ENCODE results near the gene NUP98.
A peak's percentile ranks its signal among the peaks of the same experiment; 100 is the strongest.
"Not testable (repeated sequence)": the region's sequence is repeated elsewhere in the genome, so short reads cannot be mapped to it uniquely, and the experiment has no call there.

Gene NUP98

DNA sequence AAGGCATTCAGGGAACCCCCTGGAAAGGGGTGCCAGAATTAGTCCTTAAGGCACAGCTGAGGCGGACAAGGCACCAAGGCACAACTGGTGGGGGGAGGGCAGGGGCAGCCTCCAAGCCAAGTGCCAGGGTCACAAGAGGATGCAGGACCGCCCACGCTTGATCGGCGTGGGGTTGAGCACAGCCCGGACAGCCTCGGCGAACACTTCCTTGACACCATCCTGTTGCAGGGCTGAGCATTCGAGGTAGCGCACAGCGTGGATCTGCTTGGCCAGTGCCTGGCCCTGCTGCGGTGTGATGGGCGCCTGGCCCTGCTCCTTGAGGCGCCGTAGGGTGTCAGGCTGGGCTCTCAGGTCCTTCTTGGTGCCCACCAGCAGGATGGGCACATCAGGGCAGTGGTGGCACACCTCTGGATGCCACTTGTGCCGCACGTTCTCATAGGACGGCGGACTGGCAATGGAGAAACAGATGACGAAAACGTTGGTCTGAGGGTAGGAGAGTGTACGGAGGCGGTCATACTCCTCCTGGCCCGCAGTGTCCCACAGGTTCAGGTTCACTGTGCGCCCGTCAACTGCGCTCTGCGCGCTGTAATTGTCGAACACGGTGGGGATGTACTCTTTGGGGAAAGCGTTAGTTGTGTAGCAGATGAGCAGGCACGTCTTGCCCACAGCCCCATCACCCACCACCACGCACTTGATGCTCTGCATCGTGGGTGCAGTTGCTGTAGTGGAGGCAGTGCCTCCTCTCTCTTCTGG lies 30.3 kb upstream of the NUP98 start:
- no peak for DNase-seq (ENCODE audit: extremely low read depth in 1 of 2, low read depth in 1 of 2)

- DNase-seq (ENCODE audit: extremely low read depth in 1 of 2, low read depth in 1 of 2) = no peak
Measured at GRCh38 chr11:3826721-3827120, 29.4 kb upstream of the NUP98 start.

DNA sequence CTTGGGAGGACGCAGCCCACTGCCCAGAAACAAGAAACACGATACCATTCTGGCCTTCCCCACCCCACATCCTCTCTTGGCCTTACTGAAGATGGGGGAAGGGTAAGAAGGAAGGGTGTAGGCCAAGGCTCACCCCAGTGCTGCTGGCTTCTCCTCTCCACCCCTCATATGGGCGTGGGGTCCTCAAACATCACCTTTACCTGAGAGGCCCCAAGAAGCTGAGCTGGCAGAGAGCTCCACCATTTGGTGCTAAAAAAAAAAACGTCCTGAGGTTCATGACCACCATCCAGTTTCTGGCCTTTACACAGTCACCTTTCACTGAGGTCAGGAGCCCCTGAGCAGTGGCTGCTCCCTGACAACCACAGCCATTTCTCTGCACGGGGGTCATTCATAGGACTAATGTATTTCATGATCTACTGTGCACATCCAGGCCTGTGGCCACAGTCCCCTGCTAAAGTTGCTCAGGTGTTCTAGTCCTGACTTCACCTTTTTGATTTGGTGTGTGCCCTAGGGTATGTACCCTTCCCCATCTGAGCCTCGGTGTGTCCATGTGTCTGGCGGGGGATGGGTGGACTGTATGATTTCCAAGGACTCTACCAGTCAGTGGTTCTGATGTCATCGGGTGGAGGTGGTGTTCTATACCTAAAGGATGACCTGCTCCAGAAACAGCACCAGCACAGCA lies 28.3 kb upstream of the NUP98 start:
- no peak for DNase-seq (ENCODE audit: extremely low read depth in 1 of 2, low read depth in 1 of 2)

DNA sequence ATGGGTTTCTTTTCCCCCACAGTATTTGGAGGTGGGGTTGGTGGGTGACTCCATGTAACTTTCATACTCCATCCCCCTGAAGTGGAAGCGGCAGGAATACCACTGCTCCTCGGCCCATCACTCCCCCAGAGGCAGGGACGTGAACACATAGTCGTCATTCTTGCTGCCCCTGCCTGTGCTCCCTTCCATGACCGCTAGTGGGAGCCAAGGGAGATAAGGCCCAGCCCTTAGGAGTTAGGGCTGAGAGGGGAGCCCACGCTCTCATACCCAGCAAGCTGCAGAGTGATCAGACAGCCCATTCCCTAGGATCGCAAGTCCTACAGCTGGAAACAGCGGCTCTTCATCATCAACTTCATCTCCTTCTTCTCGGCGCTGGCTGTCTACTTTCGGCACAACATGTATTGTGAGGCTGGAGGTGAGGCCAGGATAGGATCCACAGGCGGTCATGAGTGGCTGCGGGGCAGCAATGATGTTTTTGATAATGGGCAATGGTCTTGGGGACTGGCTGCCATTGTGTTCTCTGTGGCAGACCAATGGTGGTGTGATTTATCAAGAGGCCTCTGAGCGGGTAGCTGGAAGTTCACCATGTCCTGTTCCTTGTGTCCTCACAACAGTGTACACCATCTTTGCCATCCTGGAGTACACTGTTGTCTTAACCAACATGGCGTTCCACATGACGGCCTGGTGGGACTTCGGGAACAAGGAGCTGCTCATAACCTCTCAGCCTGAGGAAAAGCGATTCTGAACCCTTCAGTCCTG lies 27.5 kb upstream of the NUP98 start:
- peak in 1 of 2 donors; percentile 76 for DNase-seq (ENCODE audit: extremely low read depth in 1 of 2, low read depth in 1 of 2)

DNA sequence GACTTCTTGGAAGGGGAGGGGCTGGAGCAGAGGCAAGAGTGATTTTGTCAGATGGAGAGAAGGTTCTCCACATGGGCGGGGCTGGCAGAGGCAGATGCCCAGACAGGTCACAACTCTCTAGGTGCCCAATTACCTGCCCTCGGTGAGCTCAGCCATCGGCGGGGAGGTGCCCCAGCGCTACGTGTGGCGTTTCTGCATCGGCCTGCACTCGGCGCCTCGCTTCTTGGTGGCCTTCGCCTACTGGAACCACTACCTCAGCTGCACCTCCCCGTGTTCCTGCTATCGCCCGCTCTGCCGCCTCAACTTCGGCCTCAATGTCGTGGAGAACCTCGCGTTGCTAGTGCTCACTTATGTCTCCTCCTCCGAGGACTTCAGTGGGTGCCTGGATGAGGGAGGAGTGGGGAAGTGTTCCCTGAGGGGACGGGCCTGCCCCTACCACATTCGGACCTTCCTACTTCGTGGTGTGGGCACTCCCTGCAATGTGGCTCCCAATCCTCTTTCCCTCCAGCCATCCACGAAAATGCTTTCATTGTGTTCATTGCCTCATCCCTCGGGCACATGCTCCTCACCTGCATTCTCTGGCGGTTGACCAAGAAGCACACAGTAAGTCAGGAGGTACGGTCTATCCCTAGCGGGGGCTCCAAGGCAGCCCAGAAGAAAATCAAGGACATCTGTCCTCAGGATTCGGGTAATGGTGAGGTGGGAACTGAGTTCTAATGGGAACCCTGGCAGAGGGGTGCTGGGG lies 26.6 kb upstream of the NUP98 start:
- no peak for DNase-seq (ENCODE audit: extremely low read depth in 1 of 2, low read depth in 1 of 2)

DNA sequence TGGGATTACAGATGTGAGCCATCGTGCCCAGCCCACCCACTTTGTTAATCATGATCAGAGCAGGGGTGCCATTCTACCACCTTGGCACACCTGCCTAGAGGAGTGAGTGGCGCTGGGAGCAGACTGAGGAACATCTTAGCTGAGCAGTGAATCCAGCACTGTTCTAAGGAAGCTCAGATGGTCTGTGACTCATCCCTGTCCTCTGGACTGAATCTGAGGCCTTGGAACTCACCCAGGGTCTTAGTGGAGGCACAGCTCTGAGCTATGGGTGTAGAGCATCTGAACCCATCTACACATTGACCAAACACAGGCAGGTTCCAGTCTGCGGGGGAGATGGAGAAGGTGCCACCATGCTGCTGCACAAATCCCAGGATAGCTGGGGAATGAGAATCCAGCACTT lies 25.9 kb upstream of the NUP98 start:
- DNase-seq (ENCODE audit: extremely low read depth in 1 of 2, low read depth in 1 of 2) = no peak

DNA sequence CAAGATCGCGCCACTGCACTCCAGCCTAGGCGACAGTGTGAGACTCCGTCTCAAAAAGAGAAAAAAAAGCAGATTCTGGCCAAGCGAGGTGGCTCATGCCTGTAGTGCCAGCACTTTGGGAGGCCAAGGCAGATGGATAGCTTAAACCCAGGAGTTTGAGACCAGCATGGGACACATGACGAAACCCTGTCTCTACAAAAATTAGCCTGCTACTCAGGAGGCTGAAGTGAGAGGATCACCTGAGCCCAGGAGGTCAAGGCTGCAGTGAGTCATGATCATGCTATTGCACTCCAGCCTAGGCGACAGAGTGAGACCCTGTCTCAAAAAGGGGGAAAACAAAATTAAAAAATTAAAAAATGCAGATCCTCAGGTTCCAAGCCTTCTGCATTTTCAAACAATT lies 25.0 kb upstream of the NUP98 start:
- no peak for DNase-seq (ENCODE audit: extremely low read depth in 1 of 2, low read depth in 1 of 2)

DNA sequence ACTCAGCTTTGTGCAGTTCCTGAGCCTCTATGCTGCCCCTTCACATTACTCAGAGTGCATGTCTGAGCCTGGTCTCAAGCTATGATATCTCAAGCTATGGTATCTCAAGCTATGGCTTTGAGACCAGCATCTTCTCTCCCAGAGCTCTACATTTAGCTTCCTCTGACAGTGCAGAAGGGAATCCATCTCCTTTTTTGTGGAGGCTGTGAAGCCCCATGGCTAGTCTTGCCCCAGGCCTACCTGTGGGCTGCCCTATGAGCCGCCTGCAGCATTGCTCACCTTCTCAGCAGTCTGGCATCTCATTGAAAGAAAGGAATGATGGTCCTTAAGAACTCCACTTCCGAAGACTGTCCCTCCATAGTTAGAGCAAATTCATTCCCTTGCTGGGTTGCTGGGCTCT lies 23.6 kb upstream of the NUP98 start:
- DNase-seq (ENCODE audit: extremely low read depth in 1 of 2, low read depth in 1 of 2) = no peak

GRCh38 chr11:3817181-3817800 lies 19.9 kb upstream of the NUP98 start:
- no peak for DNase-seq (ENCODE audit: extremely low read depth in 1 of 2, low read depth in 1 of 2)

GRCh38 chr11:3816673-3817072 lies 19.3 kb upstream of the NUP98 start:
- no peak for DNase-seq (ENCODE audit: extremely low read depth in 1 of 2, low read depth in 1 of 2)

GRCh38 chr11:3815845-3816244 lies 18.5 kb upstream of the NUP98 start:
- DNase-seq (ENCODE audit: extremely low read depth in 1 of 2, low read depth in 1 of 2) = no peak

GRCh38 chr11:3814832-3815231 lies 17.5 kb upstream of the NUP98 start:
- DNase-seq (ENCODE audit: extremely low read depth in 1 of 2, low read depth in 1 of 2) = not testable (repeated sequence)

DNA sequence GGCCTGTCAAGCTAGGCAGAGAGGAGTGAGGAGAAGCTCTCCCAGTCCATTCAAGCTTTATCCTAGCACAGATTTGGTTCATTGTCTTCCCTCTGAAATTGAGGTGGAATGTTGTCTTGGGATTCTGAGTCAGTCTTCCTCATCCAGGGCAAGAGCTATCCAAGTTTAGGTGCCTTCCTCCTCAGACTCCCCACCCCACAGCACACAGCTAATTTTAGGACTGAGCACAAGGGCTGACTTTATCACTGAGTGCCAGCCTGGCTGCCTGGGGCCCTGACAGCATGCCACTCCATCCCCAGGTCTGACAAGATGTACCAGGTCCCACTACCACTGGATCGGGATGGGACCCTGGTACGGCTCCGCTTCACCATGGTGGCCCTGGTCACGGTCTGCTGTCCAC lies 13.6 kb upstream of the NUP98 start:
- no peak for DNase-seq (ENCODE audit: extremely low read depth in 1 of 2, low read depth in 1 of 2)

- DNase-seq (ENCODE audit: extremely low read depth in 1 of 2, low read depth in 1 of 2) = no peak
Measured at GRCh38 chr11:3810446-3810845, 13.1 kb upstream of the NUP98 start.

GRCh38 chr11:3809624-3809928 lies 12.2 kb upstream of the NUP98 start:
- DNase-seq (ENCODE audit: extremely low read depth in 1 of 2, low read depth in 1 of 2) = no peak

GRCh38 chr11:3808861-3809623 lies 11.7 kb upstream of the NUP98 start:
- DNase-seq (ENCODE audit: extremely low read depth in 1 of 2, low read depth in 1 of 2) = no peak

DNA sequence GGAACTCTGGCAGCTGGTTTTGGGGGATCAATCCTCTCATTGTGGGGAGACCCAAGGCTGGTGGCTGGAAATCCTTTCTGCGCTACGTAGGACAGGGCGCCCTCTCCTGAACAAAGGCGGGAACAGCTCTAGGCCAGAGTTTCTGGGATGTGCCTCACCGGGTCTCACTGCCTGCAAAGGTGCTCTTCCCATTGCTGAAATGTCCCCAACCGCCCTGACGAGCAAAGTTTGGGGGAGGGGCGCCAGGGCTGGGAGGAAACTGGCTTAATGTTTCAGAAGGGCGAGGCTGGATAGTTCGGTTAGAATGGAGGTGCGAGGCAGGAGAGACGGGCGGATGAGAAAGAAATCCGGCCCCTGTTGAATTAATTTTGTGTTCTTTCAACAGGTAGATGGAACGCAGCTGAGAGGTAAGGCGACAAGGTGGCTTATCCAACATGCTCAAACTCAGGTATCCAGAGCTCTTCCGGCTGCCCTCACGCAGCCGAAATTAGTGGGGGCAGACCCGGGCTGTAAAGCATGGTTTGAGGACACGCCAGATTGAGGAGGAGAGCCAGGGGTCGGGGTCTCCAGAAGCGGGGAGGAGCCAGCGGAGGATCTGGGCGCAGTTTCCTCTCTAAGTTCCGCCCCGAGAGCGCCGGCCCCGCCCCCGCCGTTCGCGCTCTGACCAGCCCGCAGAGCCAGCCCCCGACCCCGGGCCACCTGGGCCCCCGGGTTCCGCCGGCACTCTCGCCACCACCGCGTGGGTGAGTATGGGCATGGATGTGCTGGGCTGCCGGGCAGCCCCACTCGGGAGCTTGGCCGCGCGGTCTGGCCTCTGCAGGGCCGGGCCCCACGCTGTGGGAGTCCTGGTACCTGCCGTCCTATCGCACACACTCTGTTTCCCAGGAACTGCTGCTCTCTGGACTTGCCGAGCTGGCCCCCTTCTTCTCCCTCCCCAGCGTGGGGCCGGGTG lies 10.8 kb upstream of the NUP98 start, which contains the start of gene PGAP2:
Gene PGAP2 (plus strand): TSS at position 652 of the 952 bp plus-strand sequence. CDS start 2,700 bp downstream, outside the sequence.
- DNase-seq (ENCODE audit: extremely low read depth in 1 of 2, low read depth in 1 of 2) = peak in 1 of 2 donors; percentile 29

DNA sequence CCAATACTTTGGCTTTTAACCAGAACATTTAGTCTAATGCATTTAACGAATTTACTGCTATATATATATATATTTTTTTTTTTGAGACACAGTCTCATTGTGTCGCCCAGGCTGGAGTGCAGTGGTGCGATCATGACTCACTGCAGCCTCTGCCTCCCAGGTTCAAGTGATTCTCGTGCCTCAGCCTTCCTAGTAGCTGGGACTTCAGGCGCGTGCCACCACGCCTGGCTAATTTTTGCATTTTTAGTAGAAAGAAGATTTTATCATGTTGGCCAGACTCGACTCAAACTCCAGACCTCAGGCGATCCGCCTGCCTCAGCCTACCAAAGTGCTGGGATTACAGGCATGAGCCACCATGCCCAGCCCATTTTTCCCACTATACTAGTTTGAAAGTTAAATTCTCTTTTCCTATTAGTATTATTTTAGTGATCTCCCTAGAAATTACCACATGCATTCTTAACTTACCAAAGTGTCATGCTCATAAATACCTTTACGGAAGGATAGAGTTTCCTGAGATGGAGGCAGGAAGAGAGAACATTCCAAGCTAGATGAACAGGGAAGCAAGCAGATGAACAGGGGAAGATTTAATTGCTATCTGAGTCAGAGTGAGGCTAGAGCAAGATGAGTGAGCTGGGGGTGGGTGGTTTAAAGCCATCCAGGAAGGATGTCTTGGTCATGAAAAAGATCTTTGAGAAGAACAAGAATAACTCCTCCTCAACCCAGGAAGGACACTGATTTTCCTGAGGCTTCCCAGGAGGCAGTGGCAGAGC lies 6.6 kb upstream of the NUP98 start:
- no peak for DNase-seq (ENCODE audit: extremely low read depth in 1 of 2, low read depth in 1 of 2)

Measured in stimulated activated CD8-positive, alpha-beta memory T cell treated with anti-CD3 and anti-CD28 coated beads, Interleukin-7, amount 100 ng/mL, for 48 hours (primary cell).